Measurements from ENCODE around the gene DONSON. TPM values are rescaled to one million over a fixed set of nuclear protein-coding genes. Genes with fewer than 3 reads are reported as not detected.

Gene DONSON
- total RNA-seq, 2 experiments from 2014 or later: 41.6 to 46.3 TPM

GRCh38 chr21:33543505-33544129 is 44.9 kb downstream of the DONSON start:
- no peaks in the 10 kb centered on the region for H3K27me3 Mint-ChIP-seq

GRCh38 chr21:33542640-33543504 is 45.6 kb downstream of the DONSON start, which contains the start of gene SON:
Gene SON, plus strand, starts transcription at chr21:33543038. Its CDS starts 55 bp downstream, at chr21:33543093.
- peak; percentile 99 for DNase-seq
- Mint-ChIP-seq H3K27me3 (no peaks in the 10 kb centered on the region), H3K4me1 (peaks cover 34% of the 10 kb centered on the region), H3K27ac (peak within 1 kb of the TSS; percentile 100), H3K36me3 (peaks cover 46% of the 10 kb centered on the region), H3K9me3 (ENCODE audit: low read depth) (no peaks in the 10 kb centered on the region), H3K4me3 (peak within 1 kb of the TSS; percentile 91)
- peak; percentile 94 for ATAC-seq
- CTCF ChIA-PET: interaction anchor here (0.5 to 2.9 kb wide), 8 partner anchors 14 to 63 kb away, joined by 3 to 9 read pairs (median 4); partner anchors contain the start of gene DONSON

More at GRCh38 chr21:33543505-33544129, 44.9 kb downstream of the DONSON start:
- Mint-ChIP-seq H3K9me3 (ENCODE audit: low read depth) (no peaks in the 10 kb centered on the region), H3K4me1 (peaks cover 36% of the 10 kb centered on the region), H3K4me3 (peak overlapping the region; percentile 91), H3K36me3 (peaks cover 46% of the 10 kb centered on the region), H3K27ac (peak overlapping the region; percentile 100)
- CTCF ChIA-PET: interaction anchor here (0.5 to 2.9 kb wide), 8 partner anchors 14 to 64 kb away, joined by 3 to 9 read pairs (median 4); partner anchors contain the start of genes DONSON and TMEM50B
- peak; percentile 88 for DNase-seq
- ATAC-seq: no peak

GRCh38 chr21:33541756-33542639 is 46.5 kb downstream of the DONSON start, which contains the start of gene GART:
Gene GART, minus strand, starts transcription at chr21:33542117. Its CDS starts 2,802 bp downstream, at chr21:33539315.
- Mint-ChIP-seq H3K4me3 (peak within 1 kb of the TSS; percentile 91), H3K27me3 (no peaks in the 10 kb centered on the region), H3K9me3 (ENCODE audit: low read depth) (no peaks in the 10 kb centered on the region), H3K36me3 (peaks cover 49% of the 10 kb centered on the region), H3K27ac (peak within 1 kb of the TSS; percentile 100), H3K4me1 (peaks cover 38% of the 10 kb centered on the region)
- peak; percentile 70 for ATAC-seq
- peak; percentile 90 for DNase-seq
- CTCF ChIA-PET: interaction anchor here (1.1 to 2.9 kb wide), 4 partner anchors 46 to 64 kb away, joined by 3 to 9 read pairs (median 3); partner anchors contain the start of genes DNAJC28 and DONSON

- Mint-ChIP-seq H3K9me3 (ENCODE audit: low read depth) (no peaks in the 10 kb centered on the region), H3K27me3 (no peaks in the 10 kb centered on the region), H3K27ac (peak overlapping the region; percentile 100), H3K4me1 (peaks cover 36% of the 10 kb centered on the region), H3K36me3 (peaks cover 53% of the 10 kb centered on the region), H3K4me3 (peak overlapping the region; percentile 91)
- CTCF ChIA-PET: interaction anchor here (1.0 to 2.9 kb wide), 4 partner anchors 47 to 65 kb away, joined by 3 to 9 read pairs (median 5); partner anchors contain the start of genes DNAJC28 and DONSON
- peak; percentile 54 for DNase-seq
- ATAC-seq: no peak
Measured at GRCh38 chr21:33541105-33541711, 47.3 kb downstream of the DONSON start.

- Mint-ChIP-seq H3K9me3 (ENCODE audit: low read depth) (no peaks in the 10 kb centered on the region), H3K36me3 (peaks cover 51% of the 10 kb centered on the region), H3K4me3 (peak overlapping the region; percentile 91), H3K27me3 (no peaks in the 10 kb centered on the region), H3K4me1 (peaks cover 31% of the 10 kb centered on the region), H3K27ac (peak overlapping the region; percentile 100)
- no peak for ATAC-seq
- no peak for DNase-seq
- CTCF ChIA-PET: interaction anchor here (1.0 to 2.9 kb wide), 3 partner anchors 48 to 65 kb away, joined by 3 to 9 read pairs (median 7); partner anchors contain the start of gene DONSON
Measured at GRCh38 chr21:33540711-33541104, 47.8 kb downstream of the DONSON start.

GRCh38 chr21:33539616-33540015 is 48.9 kb downstream of the DONSON start:
- ATAC-seq (no peak), DNase-seq (no peak)
- Mint-ChIP-seq H3K36me3 (peaks cover 58% of the 10 kb centered on the region), H3K4me1 (peaks cover 25% of the 10 kb centered on the region), H3K27me3 (no peaks in the 10 kb centered on the region), H3K27ac (no peak overlapping the region), H3K9me3 (ENCODE audit: low read depth) (no peaks in the 10 kb centered on the region), H3K4me3 (no peak overlapping the region)
- CTCF ChIA-PET: no interaction called here

- Mint-ChIP-seq H3K27ac (no peak overlapping the region), H3K9me3 (ENCODE audit: low read depth) (no peaks in the 10 kb centered on the region), H3K36me3 (peaks cover 64% of the 10 kb centered on the region), H3K4me3 (no peak overlapping the region), H3K4me1 (peaks cover 28% of the 10 kb centered on the region), H3K27me3 (no peaks in the 10 kb centered on the region)
- DNase-seq (no peak), ATAC-seq (no peak)
- CTCF ChIA-PET: interaction anchor here (1.0 to 1.3 kb wide), 2 partner anchors 17 to 69 kb away, joined by 3 to 4 read pairs; no protein-coding TSS in a partner anchor
Measured at GRCh38 chr21:33537212-33537611, 51.3 kb downstream of the DONSON start.

- no peak for ATAC-seq
- H3K27ac Mint-ChIP-seq: no peak overlapping the region
Measured at GRCh38 chr21:33531007-33531406, 57.5 kb downstream of the DONSON start.

More at GRCh38 chr21:33531007-33531406, 57.5 kb downstream of the DONSON start:
- no peak for DNase-seq
- H3K27me3 Mint-ChIP-seq: no peaks in the 10 kb centered on the region
- H3K36me3 Mint-ChIP-seq: peaks cover 67% of the 10 kb centered on the region
- no peaks in the 10 kb centered on the region for H3K9me3 Mint-ChIP-seq (ENCODE audit: low read depth)
- CTCF ChIA-PET: no interaction called here
- no peak overlapping the region for H3K4me3 Mint-ChIP-seq
- peaks cover 8% of the 10 kb centered on the region for H3K4me1 Mint-ChIP-seq

Other genes with a start within 250 kb of the DONSON start
- gene IFNGR2, start 185.3 kb downstream of the DONSON start, total RNA-seq: under 1 TPM; 0.30 to 0.96 TPM
- gene TMEM50B, start 108.7 kb downstream of the DONSON start, total RNA-seq: 10 to 100 TPM; 23.6 to 32.7 TPM
- under 1 TPM; 0.53 to 0.75 TPM for gene DNAJC28, start 97.0 kb downstream of the DONSON start, total RNA-seq
- 100 to 1,000 TPM; 135 to 189 TPM for gene GART, start 46.6 kb downstream of the DONSON start, total RNA-seq
- 100 to 1,000 TPM; 279 to 363 TPM for gene SON, start 45.6 kb downstream of the DONSON start, total RNA-seq
- gene CRYZL1, start 53.1 kb upstream of the DONSON start, total RNA-seq: 10 to 100 TPM; 28.2 to 36.8 TPM
- gene ITSN1, start 53.8 kb upstream of the DONSON start, total RNA-seq: 1 to 10 TPM; 2.0 to 3.9 TPM

Measured in activated CD8-positive, alpha-beta memory T cell treated with anti-CD3 and anti-CD28 coated beads, Interleukin-2, amount 10 ng/mL, durations not matched to agents 7 days and 5 days (primary cell).